Heart left ventricle (tissue), 16 donors: Measurements from ENCODE around the gene DPH2. TPM values are rescaled to one million over a fixed set of nuclear protein-coding genes. Genes with fewer than 3 reads are reported as not detected.

ENCODE experiments used
- ATAC-seq, 4 donors: fragments of 200-7000 bp; cut with Tn5 transposase; one replicate each; pipeline ENCODE4 v1.9.1; 2020 to 2022; ENCODE audit warnings: moderate library complexity in 4 of 4, mild to moderate bottlenecking in 3 of 4, moderate number of reproducible peaks in 1 of 4
- DNase-seq, 5 donors: peaks; one replicate each; pipeline ENCODE4 v3.0.0-alpha.2; 2020
- H3K27ac ChIP-seq, 12 donors: fragments of 200-600 bp; sonication (generic) in 4 of 12; one replicate each; pipeline versions ENCODE4 v1.5.0 to v1.8.0; 2016 to 2022; ENCODE audit warnings: mild to moderate bottlenecking in 2 of 12
- H3K27me3 ChIP-seq, 9 donors: fragments of 200-600 bp; sonication (generic) in 2 of 9; one replicate each; pipeline versions ENCODE4 v1.5.1 to v1.8.0; 2016 to 2022; ENCODE audit warnings: mild to moderate bottlenecking in 3 of 9
- H3K36me3 ChIP-seq, 9 donors: fragments of 200-600 bp; sonication (generic) in 2 of 9; one replicate each; pipeline versions ENCODE4 v1.5.0 to v1.8.0; 2018 to 2022; ENCODE audit warnings: mild to moderate bottlenecking in 2 of 9
- H3K4me1 ChIP-seq, 12 donors: fragments of 200-600 bp; sonication (generic) in 4 of 12; one replicate each; pipeline versions ENCODE4 v1.5.0 to v1.8.0; 2016 to 2022; ENCODE audit warnings: mild to moderate bottlenecking in 3 of 12
- H3K4me3 ChIP-seq, 12 donors: fragments of 200-600 bp; sonication (generic) in 4 of 12; one replicate each; pipeline versions ENCODE4 v1.5.0 to v1.8.0; 2017 to 2022; ENCODE audit warnings: mild to moderate bottlenecking in 9 of 12, moderate library complexity in 4 of 12
- H3K9me3 ChIP-seq, 12 donors: fragments of 200-600 bp; sonication (generic) in 4 of 12; one replicate each; pipeline versions ENCODE4 v1.5.0 to v1.8.0; 2016 to 2022; ENCODE audit warnings: mild to moderate bottlenecking in 1 of 12
- POLR2A ChIP-seq, 2 donors: fragments of 450-650 bp; IDR thresholded peaks; one replicate each; pipeline ENCODE4 v1.6.1; 2017; ENCODE audit warnings: antibody characterized with exemption in 2 of 2, mild to moderate bottlenecking in 2 of 2, moderate library complexity in 2 of 2
- WGBS, 4 donors: extraction: QIAGEN DNeasy Blood & Tissue Kit in 2 of 4; methylation state at CpG; one replicate each; pipeline versions ENCODE4 v1.1.5 to v1.1.7; 2013 to 2018; 5-methylcytosine and 5-hydroxymethylcytosine counted together
- intact Hi-C, 10 donors: fragments of 100-400 bp; cut with DNase I; formaldehyde crosslinking; loops; one replicate each; pipeline versions ENCODE4 v1.11.1 to v1.14.2; 2022
- polyA plus RNA-seq, 2 donors: library from polyadenylated mRNA; stranded (reverse); fragments of 200-250 nt; gene quantifications; one replicate each; pipeline ENCODE4 v1.2.3, GENCODE V29; 2013
- total RNA-seq, 9 donors: library from RNA; depleted of rRNA in 2 of 9; stranded (reverse); fragments of >200 nt in 2 of 9; fragmentation: NEBNext Ultra II Directional in 3 of 9; extraction: Animal tissue kit (Norgen Biotek cat#: 25700) in 3 of 9; gene quantifications; one replicate each; pipeline versions ENCODE4 v1.1.0 to v1.2.4, GENCODE V29; 2016 to 2023
- TF ChIP-seq, protein P1 (sequence below), 12 donors: fragments of 200-600 bp; sonication (generic) in 4 of 12; IDR thresholded peaks; one replicate each; pipeline versions ENCODE4 v1.5.0 to v1.8.0; 2018 to 2022; ENCODE audit warnings: antibody characterized with exemption in 12 of 12, mild to moderate bottlenecking in 5 of 12
- donor health status: ischemic (EF 13 %, LVEDD 7.1; RV severe dilation, severe dysfunction).
- donor health status: healthy with polysubstance abuse.
- donor health status: DM: no; HTN: yes; CAD: no.
- donor health status: DM: no; HTN: no; CAD: no.
- donor health status: ischemic (EF 25% LVEDD 6.9; RV normal size, moderate dysfunction).
- donor health status: ischemic (EF 25% LVEDD 5.7; RV mildly dilated, moderate dysfunction).
- donor health status: healthy.
- donor health status: DM: yes; HTN: yes; CAD: no.
- donor health status: ischemic (EF 35%, LVEDD 5.7; RV mildly dilated, moderate dysfunction).
- donor health status: nonischemic (EF 11% LVEDD 7.7; RV severe dilation, severe dysfunction).
- donor health status: DM: yes; HTN: yes; CAD: no.
- donor health status: PGD.
- donor health status: ischemic (EF 29% LVEDD 5.4; RV normal size, mild dysfunction).
- donor health status: nonischemic (EF 23%, LVEDD 6.1; RV moderate dilation, normal function).

Gene DPH2
- total and polyA plus RNA-seq, 11 donors: 8.0 to 65.6 (median 14.7) TPM

DNA sequence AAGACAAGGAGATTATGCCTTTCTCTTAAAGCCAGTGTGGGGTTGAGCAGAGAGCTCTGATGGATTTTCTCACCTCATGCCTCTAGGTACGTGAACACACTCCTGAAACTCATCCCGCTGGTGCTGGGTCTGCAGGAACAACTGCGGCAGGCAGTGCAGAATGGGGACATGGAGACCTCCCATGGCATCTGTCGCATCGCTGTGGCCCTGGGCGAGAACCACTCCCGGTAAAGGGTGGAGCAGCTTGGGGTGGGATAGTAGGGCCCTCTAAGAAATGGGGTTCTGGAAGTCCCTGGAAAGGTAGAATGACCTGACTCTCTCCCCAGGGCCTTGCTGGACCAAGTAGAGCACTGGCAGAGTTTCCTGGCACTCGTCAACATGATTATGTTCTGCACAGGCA, 13.6 kb upstream of the DPH2 start:
- ATAC-seq (no peak), DNase-seq (no peak)
- intact Hi-C loops: no loop called here
- no peaks in the 10 kb centered on the region for H3K27me3 ChIP-seq
- no peak overlapping the region for H3K4me3 ChIP-seq
- TF ChIP-seq, protein P1, sequence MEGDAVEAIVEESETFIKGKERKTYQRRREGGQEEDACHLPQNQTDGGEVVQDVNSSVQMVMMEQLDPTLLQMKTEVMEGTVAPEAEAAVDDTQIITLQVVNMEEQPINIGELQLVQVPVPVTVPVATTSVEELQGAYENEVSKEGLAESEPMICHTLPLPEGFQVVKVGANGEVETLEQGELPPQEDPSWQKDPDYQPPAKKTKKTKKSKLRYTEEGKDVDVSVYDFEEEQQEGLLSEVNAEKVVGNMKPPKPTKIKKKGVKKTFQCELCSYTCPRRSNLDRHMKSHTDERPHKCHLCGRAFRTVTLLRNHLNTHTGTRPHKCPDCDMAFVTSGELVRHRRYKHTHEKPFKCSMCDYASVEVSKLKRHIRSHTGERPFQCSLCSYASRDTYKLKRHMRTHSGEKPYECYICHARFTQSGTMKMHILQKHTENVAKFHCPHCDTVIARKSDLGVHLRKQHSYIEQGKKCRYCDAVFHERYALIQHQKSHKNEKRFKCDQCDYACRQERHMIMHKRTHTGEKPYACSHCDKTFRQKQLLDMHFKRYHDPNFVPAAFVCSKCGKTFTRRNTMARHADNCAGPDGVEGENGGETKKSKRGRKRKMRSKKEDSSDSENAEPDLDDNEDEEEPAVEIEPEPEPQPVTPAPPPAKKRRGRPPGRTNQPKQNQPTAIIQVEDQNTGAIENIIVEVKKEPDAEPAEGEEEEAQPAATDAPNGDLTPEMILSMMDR (IDR thresholded peaks at IDR 0.05): no peak
- no peak for TF ChIP-seq POLR2A (IDR thresholded peaks at IDR 0.05)
- no peak overlapping the region for H3K27ac ChIP-seq
- 85 to 98% (median 97%) methylated on average over 8 of the region's 8 CpGs for WGBS, 4 donors
- H3K4me1 ChIP-seq: peaks cover 0 to 34% (median 8%) of the 10 kb centered on the region in 12 donors
- peaks cover 0 to 73% (median 52%) of the 10 kb centered on the region in 9 donors for H3K36me3 ChIP-seq
- no peaks in the 10 kb centered on the region for H3K9me3 ChIP-seq

DNA sequence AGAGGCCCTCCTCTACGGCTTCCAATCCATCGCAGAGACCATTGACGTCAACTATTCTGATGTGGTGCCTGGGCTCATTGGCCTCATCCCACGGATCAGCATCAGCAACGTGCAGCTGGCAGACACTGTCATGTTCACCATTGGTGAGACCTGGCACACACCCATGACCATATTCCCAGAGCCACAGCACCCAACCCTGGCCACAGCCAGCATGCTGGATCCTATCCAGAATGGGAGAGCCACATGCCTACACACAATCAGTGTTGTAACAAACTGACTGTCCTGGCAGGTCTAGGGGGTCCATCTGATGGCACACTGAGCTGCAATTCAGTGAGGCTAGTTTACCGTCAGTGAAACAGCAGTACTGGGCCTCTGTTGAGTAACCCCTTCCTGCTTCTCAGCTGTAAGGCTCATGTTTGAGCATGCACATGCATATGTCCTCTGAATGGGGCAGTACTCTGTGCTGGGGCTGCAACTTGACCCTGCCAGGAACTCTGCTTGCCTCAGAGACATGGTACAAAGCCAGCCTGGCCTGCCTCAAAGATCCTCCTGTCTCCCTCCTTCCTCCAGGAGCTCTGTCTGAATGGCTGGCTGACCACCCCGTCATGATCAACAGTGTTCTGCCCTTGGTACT, 12.3 kb upstream of the DPH2 start:
- WGBS, 4 donors: 85 to 89% (median 87%) methylated on average over 7 of the region's 7 CpGs
- H3K4me1 ChIP-seq: peaks cover 0 to 30% (median 7%) of the 10 kb centered on the region in 12 donors
- H3K4me3 ChIP-seq: no peak overlapping the region
- no peak overlapping the region for H3K27ac ChIP-seq
- TF ChIP-seq, protein P1 (IDR thresholded peaks at IDR 0.05): no peak
- TF ChIP-seq POLR2A (IDR thresholded peaks at IDR 0.05): no peak
- H3K36me3 ChIP-seq: peaks cover 0 to 77% (median 65%) of the 10 kb centered on the region in 9 donors
- no peaks in the 10 kb centered on the region for H3K27me3 ChIP-seq
- ATAC-seq: no peak
- DNase-seq: no peak
- intact Hi-C loops: no loop called here
- no peaks in the 10 kb centered on the region for H3K9me3 ChIP-seq

DNA sequence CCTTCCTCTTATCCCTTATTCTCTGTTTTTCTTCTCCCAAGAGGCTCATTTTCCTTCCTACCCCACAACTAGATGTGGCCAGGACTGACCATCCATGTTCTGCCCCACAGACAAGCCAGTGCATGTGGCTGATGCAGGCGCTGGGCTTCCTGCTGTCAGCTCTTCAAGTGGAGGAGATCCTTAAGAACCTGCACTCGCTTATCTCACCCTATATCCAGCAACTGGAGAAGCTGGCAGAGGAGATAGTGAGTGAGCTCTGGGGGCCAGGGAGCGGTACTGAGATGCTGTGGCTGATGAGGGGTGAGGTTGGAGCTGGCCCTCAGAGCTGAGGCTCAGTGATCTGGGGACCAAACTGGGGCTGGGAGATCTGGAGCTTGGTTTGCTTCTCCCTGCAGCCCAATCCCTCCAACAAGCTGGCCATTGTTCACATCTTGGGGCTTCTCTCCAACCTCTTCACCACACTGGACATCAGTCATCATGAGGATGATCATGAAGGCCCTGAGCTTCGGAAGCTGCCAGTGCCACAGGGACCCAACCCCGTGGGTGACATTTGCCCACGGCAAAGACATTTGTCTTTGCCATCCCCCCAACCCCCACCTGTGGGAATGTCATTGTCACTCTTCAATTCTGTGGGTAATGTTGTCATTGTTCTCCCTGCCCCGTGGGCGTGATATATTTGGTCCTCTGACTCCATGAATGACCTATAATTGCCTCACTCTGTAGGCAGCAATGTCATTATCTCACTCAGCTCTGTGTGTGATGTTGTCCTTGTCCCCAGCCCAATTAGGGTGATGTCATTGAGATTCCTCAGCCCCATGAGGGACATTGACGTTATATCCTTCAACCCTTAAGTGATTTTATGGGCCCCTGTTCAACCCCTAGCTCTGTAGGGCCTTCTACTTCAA, 11.2 kb upstream of the DPH2 start:
- peaks cover 0 to 84% (median 76%) of the 10 kb centered on the region in 9 donors for H3K36me3 ChIP-seq
- H3K27me3 ChIP-seq: no peaks in the 10 kb centered on the region
- intact Hi-C loops: loop anchor here in 1 of 10 donors (1.0 kb wide), 1 partner anchor 11 kb away; no protein-coding TSS in a partner anchor
- H3K4me3 ChIP-seq: no peak overlapping the region
- DNase-seq: no peak
- TF ChIP-seq, protein P1 (IDR thresholded peaks at IDR 0.05): no peak
- TF ChIP-seq POLR2A (IDR thresholded peaks at IDR 0.05): no peak
- H3K27ac ChIP-seq: no peak overlapping the region
- peak in 2 of 4 donors; percentile 25 to 26 for ATAC-seq
- WGBS, 4 donors: 76 to 84% (median 78%) methylated on average over 8 to 9 of the region's 9 CpGs
- no peaks in the 10 kb centered on the region for H3K9me3 ChIP-seq
- peaks cover 0 to 23% (median 0%) of the 10 kb centered on the region in 12 donors for H3K4me1 ChIP-seq

DNA sequence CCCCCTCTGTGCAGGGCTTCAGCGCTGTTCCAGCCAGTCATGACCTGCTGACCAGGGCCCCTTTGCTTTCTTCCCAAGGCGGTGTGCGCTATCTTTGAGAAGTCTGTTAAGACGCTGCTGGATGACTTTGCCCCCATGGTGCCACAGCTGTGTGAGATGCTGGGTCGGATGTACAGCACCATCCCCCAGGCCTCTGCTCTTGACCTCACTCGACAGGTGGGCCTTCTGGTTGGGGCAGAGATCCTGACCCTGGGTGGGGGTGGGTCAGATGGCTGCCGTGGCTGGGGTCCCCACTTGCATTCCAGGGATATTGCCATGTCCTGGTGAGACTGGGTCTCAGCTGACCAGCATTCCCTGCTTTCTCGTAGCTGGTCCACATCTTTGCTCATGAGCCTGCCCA, 9.0 kb upstream of the DPH2 start:
- Histone ChIP-seq H3K4me1 (peaks cover 0 to 14% (median 0%) of the 10 kb centered on the region in 12 donors), H3K9me3 (no peaks in the 10 kb centered on the region), H3K4me3 (no peak overlapping the region), H3K27me3 (no peaks in the 10 kb centered on the region), H3K27ac (no peak overlapping the region), H3K36me3 (peaks cover 0 to 94% (median 86%) of the 10 kb centered on the region in 9 donors)
- WGBS, 4 donors: 92 to 98% (median 96%) methylated on average over 7 to 8 of the region's 8 CpGs
- intact Hi-C loops: no loop called here
- no peak for ATAC-seq
- TF ChIP-seq POLR2A (IDR thresholded peaks at IDR 0.05): no peak
- TF ChIP-seq, protein P1 (IDR thresholded peaks at IDR 0.05): no peak
- DNase-seq: no peak
